ENCODE measurements around the gene TIMELESS. TPM values are rescaled to one million over a fixed set of nuclear protein-coding genes. Genes with fewer than 3 reads are reported as not detected.

Gene TIMELESS
- total and polyA plus RNA-seq, 10 of the 15 experiments (the other 5 are each of a cell fraction or from before 2014, with no cell fraction given): 5.8 to 57.8 (median 31.8) TPM

GRCh38 chr12:56373515-56373914 is 75.7 kb downstream of the TIMELESS start:
- no peaks in the 10 kb centered on the region for H3K27me3 ChIP-seq (replicated peaks in 1 of 2; ENCODE audit: control insufficient read depth in 2 of 2, insufficient read depth in 2 of 2, low read length in 1 of 2)
- SMC1A ChIA-PET (ENCODE audit: uncharacterized antibody, unreplicated experiment): interaction anchor here (0.6 to 6.2 kb wide), 3 partner anchors 9 to 224 kb away, joined by 3 to 58 read pairs (median 5); partner anchors contain the start of gene STAT2
- FAIRE-seq: no peak

More at GRCh38 chr12:56373515-56373914, 75.7 kb downstream of the TIMELESS start:
- 95% methylated on average over 1 of the region's 1 CpG for WGBS (ENCODE audit: insufficient coverage, insufficient replicate concordance, low lambda C conversion rate, missing lambda C conversion rate)
- Histone ChIP-seq H3K36me3 (ENCODE audit: control insufficient read depth in 2 of 2, insufficient read depth in 2 of 2, low read length in 1 of 2) (no peaks in the 10 kb centered on the region), H3K27ac (ENCODE audit: control insufficient read depth, insufficient read depth) (no peak overlapping the region), H4K20me1 (ENCODE audit: control insufficient read depth, insufficient read depth) (no peaks in the 10 kb centered on the region), H3K4me1 (ENCODE audit: control insufficient read depth, insufficient read depth, low read length) (peaks cover 36% of the 10 kb centered on the region), H3K9ac (ENCODE audit: control insufficient read depth, insufficient read depth, low read length) (no peak overlapping the region), H3K79me2 (ENCODE audit: control insufficient read depth, insufficient read depth, low read length) (no peaks in the 10 kb centered on the region), H3K4me3 (no peak overlapping the region), H3K9me3 (replicated peaks; ENCODE audit: control insufficient read depth, insufficient read depth, low read length) (no peaks in the 10 kb centered on the region), H3K4me2 (ENCODE audit: control insufficient read depth, insufficient read depth) (no peak overlapping the region), H2AFZ (ENCODE audit: control insufficient read depth, low read depth, low read length) (no peak overlapping the region)
- BruUV-seq (replicated peaks): no TSS peak
- DNase-seq (ENCODE audit: low read depth, low spot score): no peak
- intact Hi-C loops (cut with micrococcal nuclease; ENCODE audit: unreplicated experiment): no loop called here
- ChIA-PET CTCF (no interaction called here), RAD21 (ENCODE audit: unreplicated experiment) (no interaction called here), POLR2A (interaction anchor here (0.6 to 4.0 kb wide), 3 partner anchors 13 to 67 kb away, joined by 3 to 54 read pairs (median 5); partner anchors contain the start of genes APOF and STAT2)
- no peak for ATAC-seq
- no peak for TF ChIP-seq E2F8 (IDR thresholded peaks at IDR 0.05; ENCODE audit: low read depth, partially characterized antibody)
- no peak for TF ChIP-seq RUNX3 (IDR thresholded peaks at IDR 0.05; ENCODE audit: low read length)
- TF ChIP-seq BACH1 (IDR thresholded peaks at IDR 0.05; ENCODE audit: borderline replicate concordance): no peak
- no peak for TF ChIP-seq RAD21 (IDR thresholded peaks at IDR 0.05; ENCODE audit: insufficient read depth, low read depth, low read length)
- no peak for TF ChIP-seq SKIL (IDR thresholded peaks at IDR 0.05; ENCODE audit: low read depth, poor library complexity, severe bottlenecking)
- no peak for TF ChIP-seq WRNIP1 (IDR thresholded peaks at IDR 0.05; ENCODE audit: borderline replicate concordance, low read depth, low read length)
- TF ChIP-seq IRF4 (IDR thresholded peaks at IDR 0.05; ENCODE audit: low read depth, low read length): no peak
- in situ Hi-C loops (cut with MboI): no loop called here

Data from GM12878 (cell line).